ENCODE results near the gene SIGLEC11. TPM values are rescaled to one million over a fixed set of nuclear protein-coding genes. Genes with fewer than 3 reads are reported as not detected.
"Not testable (repeated sequence)": the region's sequence is repeated elsewhere in the genome, so short reads cannot be mapped to it uniquely, and the experiment has no call there.

The SIGLEC11 gene
- polyA plus RNA-seq (2012; rRNA removed), result not detected in 2 replicates
- not detected in 2 replicates for polyA plus RNA-seq (2012; cell fraction: cytosol; rRNA removed)
- not detected in 2 replicates for polyA plus RNA-seq (2012; cell fraction: nucleus; rRNA removed)

GRCh38 chr19:49960980-49961379, at the start of gene SIGLEC11:
SIGLEC11 (minus strand) TSS chr19:49961172; CDS start chr19:49961081, 91 bp downstream.
- POLR2A ChIA-PET; H3K27ac ChIP-seq (ENCODE audit: low read depth in 2 of 2, low read length in 1 of 2); H3F3A ChIP-seq (replicated peaks; ENCODE audit: insufficient read depth); CTCF ChIA-PET; H3K4me2 ChIP-seq; H3K4me1 ChIP-seq (ENCODE audit: control insufficient read depth in 1 of 2, insufficient read depth in 2 of 2, low read depth in 1 of 2, low read length in 1 of 2); H3K9ac ChIP-seq; DNase-seq; H3K9me3 ChIP-seq; H3K79me2 ChIP-seq (ENCODE audit: insufficient read depth); H3K4me3 ChIP-seq (ENCODE audit: low read depth in 2 of 2, low read length in 1 of 2); H3K9me2 ChIP-seq; H2AFZ ChIP-seq (ENCODE audit: low read depth); H3K36me3 ChIP-seq (replicated peaks in 1 of 2; ENCODE audit: control insufficient read depth in 1 of 2, insufficient read depth in 2 of 2, low read length in 1 of 2); H4K20me1 ChIP-seq (ENCODE audit: insufficient read depth): not testable (repeated sequence)
- 19% methylated on average over 6 of the region's 10 CpGs for WGBS (ENCODE audit: low lambda C conversion rate)
- peaks cover 35% of the 10 kb centered on the region; the same call in 1 of the 2 replicates for H3K27me3 ChIP-seq (ENCODE audit: insufficient read depth)

GRCh38 chr19:50008532-50008931, 47.6 kb upstream of the SIGLEC11 start:
- peaks cover 0 to 9% of the 10 kb centered on the region in 2 experiments; a peak in 2 of 4 replicates for H3K4me1 ChIP-seq (ENCODE audit: control insufficient read depth in 1 of 2, insufficient read depth in 2 of 2, low read depth in 1 of 2, low read length in 1 of 2)
- 94% methylated on average over 10 of the region's 10 CpGs for WGBS (ENCODE audit: low lambda C conversion rate)
- no peak overlapping the region for H3K4me3 ChIP-seq (ENCODE audit: low read depth in 2 of 2, low read length in 1 of 2)
- DNase-seq, result no peak
- H3K4me2 ChIP-seq, result no peak overlapping the region
- no peak overlapping the region for H3K27ac ChIP-seq (ENCODE audit: low read depth in 2 of 2, low read length in 1 of 2)
- H4K20me1 ChIP-seq (ENCODE audit: insufficient read depth), result peaks cover 3% of the 10 kb centered on the region
- H3F3A ChIP-seq (replicated peaks; ENCODE audit: insufficient read depth), result peaks cover 10% of the 10 kb centered on the region
- TF ChIP-seq GATA2 (CRISPR knock-in tag; IDR thresholded peaks at IDR 0.05), result no peak
- TF ChIP-seq FOSL2 (IDR thresholded peaks at IDR 0.05; ENCODE audit: borderline replicate concordance, low read depth), result no peak
- TF ChIP-seq SIN3A (IDR thresholded peaks at IDR 0.05; ENCODE audit: borderline replicate concordance, low read depth, low read length), result no peak
- TF ChIP-seq RAD21 (IDR thresholded peaks at IDR 0.05; ENCODE audit: low read length), result 0 out of 2 replicates have a peak, but pooled peaks have one; percentile 25
- TF ChIP-seq RXRA (IDR thresholded peaks at IDR 0.05; ENCODE audit: borderline replicate concordance, low read depth), result no peak
- H3K36me3 ChIP-seq (replicated peaks in 1 of 2; ENCODE audit: control insufficient read depth in 1 of 2, insufficient read depth in 2 of 2, low read length in 1 of 2), result peaks cover 23 to 28% of the 10 kb centered on the region in 2 experiments
- H3K79me2 ChIP-seq (ENCODE audit: insufficient read depth), result no peaks in the 10 kb centered on the region
- H3K27me3 ChIP-seq (ENCODE audit: insufficient read depth), result no peaks in the 10 kb centered on the region
- no peak overlapping the region for H3K9ac ChIP-seq
- ChIA-PET CTCF (no interaction called here), POLR2A (no interaction called here)
- no peak overlapping the region for H2AFZ ChIP-seq (ENCODE audit: low read depth)
- no peaks in the 10 kb centered on the region for H3K9me3 ChIP-seq
- H3K9me2 ChIP-seq, result no peaks in the 10 kb centered on the region

GRCh38 chr19:50007947-50008346, 47.0 kb upstream of the SIGLEC11 start:
- H3K4me1 ChIP-seq (ENCODE audit: control insufficient read depth in 1 of 2, insufficient read depth in 2 of 2, low read depth in 1 of 2, low read length in 1 of 2), result peaks cover 0 to 9% of the 10 kb centered on the region in 2 experiments; a peak in 2 of 4 replicates
- no peak overlapping the region for H3K4me2 ChIP-seq
- H2AFZ ChIP-seq (ENCODE audit: low read depth), result no peak overlapping the region
- H3K27me3 ChIP-seq (ENCODE audit: insufficient read depth), result no peaks in the 10 kb centered on the region
- H3K9ac ChIP-seq, result no peak overlapping the region
- 96% methylated on average over 2 of the region's 2 CpGs for WGBS (ENCODE audit: low lambda C conversion rate)
- CTCF ChIA-PET, result no interaction called here
- peaks cover 9% of the 10 kb centered on the region for H4K20me1 ChIP-seq (ENCODE audit: insufficient read depth)
- H3K4me3 ChIP-seq (ENCODE audit: low read depth in 2 of 2, low read length in 1 of 2), result no peak overlapping the region
- no peaks in the 10 kb centered on the region for H3K9me3 ChIP-seq
- H3F3A ChIP-seq (replicated peaks; ENCODE audit: insufficient read depth), result peaks cover 10% of the 10 kb centered on the region
- no peak overlapping the region for H3K27ac ChIP-seq (ENCODE audit: low read depth in 2 of 2, low read length in 1 of 2)
- H3K79me2 ChIP-seq (ENCODE audit: insufficient read depth), result no peaks in the 10 kb centered on the region
- TF ChIP-seq CTCF (IDR thresholded peaks at IDR 0.05) (no peak), CHD2 (IDR thresholded peaks at IDR 0.05; ENCODE audit: low read length, partially characterized antibody) (no peak), NRF1 (IDR thresholded peaks at IDR 0.05; ENCODE audit: low read depth, low read length) (no peak), FOXJ3 (CRISPR knock-in tag; IDR thresholded peaks at IDR 0.05) (no peak), SMC3 (IDR thresholded peaks at IDR 0.05; ENCODE audit: low read depth, low read length) (no peak), RCOR1 (IDR thresholded peaks at IDR 0.05; ENCODE audit: low read length) (no peak), FOSL2 (IDR thresholded peaks at IDR 0.05; ENCODE audit: borderline replicate concordance, low read depth) (no peak), RAD21 (IDR thresholded peaks at IDR 0.05; ENCODE audit: low read length) (no peak), IRF3 (IDR thresholded peaks at IDR 0.05; ENCODE audit: low read depth, low read length) (no peak), EP300 (IDR thresholded peaks at IDR 0.05; ENCODE audit: borderline replicate concordance in 1 of 2, low read depth in 1 of 2, low read length in 1 of 2) (no peak), GATA2 (CRISPR knock-in tag; IDR thresholded peaks at IDR 0.05) (no peak), SIN3A (IDR thresholded peaks at IDR 0.05; ENCODE audit: borderline replicate concordance, low read depth, low read length) (no peak)
- POLR2A ChIA-PET, result no interaction called here
- peaks cover 24 to 34% of the 10 kb centered on the region in 2 experiments for H3K36me3 ChIP-seq (replicated peaks in 1 of 2; ENCODE audit: control insufficient read depth in 1 of 2, insufficient read depth in 2 of 2, low read length in 1 of 2)
- no peaks in the 10 kb centered on the region for H3K9me2 ChIP-seq
- no peak for DNase-seq

Measured in SK-N-SH (cell line).